Stimulated activated CD4-positive, alpha-beta T cell treated with anti-CD3 and anti-CD28 coated beads, Interleukin-1b, Interleukin-23, amount 100 ng/mL, for 4 hours (primary cell): Measurements from ENCODE around the gene DNM2.
"Not testable (repeated sequence)": the region's sequence is repeated elsewhere in the genome, so short reads cannot be mapped to it uniquely, and the experiment has no call there.

Experiments used
- DNase-seq, 2 donors: peaks; one replicate each; pipeline ENCODE4 v3.0.0-alpha.2; 2020; ENCODE audit warnings: low read depth in 2 of 2

Gene DNM2

DNA sequence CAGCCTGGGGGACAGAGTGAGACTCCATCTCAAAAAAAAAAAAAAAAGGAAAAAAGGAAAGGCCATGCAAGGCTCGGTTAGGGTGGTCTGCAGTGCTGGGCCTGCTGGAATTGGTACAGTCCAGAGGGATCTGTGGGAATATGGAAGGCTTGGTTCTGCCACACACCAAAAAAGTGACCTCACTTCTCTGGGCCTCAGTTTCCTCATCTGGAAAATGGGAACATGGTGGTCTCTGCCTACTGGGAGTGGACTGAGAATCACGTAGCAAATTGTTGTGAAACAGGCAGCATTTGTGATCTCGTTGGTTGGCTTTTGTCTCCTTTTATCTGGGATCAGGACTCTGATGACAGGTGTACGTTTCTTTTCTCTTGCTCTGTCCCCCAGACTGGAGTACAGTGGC, 7.5 kb downstream of the DNM2 start:
- DNase-seq = no peak

DNA sequence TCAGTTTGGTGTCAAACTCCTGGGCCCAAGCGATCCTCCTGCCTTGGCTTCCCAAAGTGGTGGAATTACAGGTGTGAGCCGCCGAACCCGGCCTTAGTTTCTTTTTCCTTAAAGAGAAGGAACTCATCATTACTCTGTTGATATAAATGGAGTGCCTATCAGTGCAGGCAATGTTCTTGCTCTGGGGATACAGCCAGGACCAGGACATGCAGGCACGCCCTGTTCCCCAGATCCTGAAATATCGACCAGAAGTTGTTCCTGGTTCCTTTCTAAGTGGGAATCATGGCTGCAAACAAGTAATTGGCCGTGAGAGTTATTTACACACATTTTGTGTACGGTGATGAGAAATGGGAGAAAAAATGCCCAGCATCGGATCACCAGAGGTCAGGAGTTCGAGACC, 8.4 kb downstream of the DNM2 start:
- DNase-seq = no peak

DNA sequence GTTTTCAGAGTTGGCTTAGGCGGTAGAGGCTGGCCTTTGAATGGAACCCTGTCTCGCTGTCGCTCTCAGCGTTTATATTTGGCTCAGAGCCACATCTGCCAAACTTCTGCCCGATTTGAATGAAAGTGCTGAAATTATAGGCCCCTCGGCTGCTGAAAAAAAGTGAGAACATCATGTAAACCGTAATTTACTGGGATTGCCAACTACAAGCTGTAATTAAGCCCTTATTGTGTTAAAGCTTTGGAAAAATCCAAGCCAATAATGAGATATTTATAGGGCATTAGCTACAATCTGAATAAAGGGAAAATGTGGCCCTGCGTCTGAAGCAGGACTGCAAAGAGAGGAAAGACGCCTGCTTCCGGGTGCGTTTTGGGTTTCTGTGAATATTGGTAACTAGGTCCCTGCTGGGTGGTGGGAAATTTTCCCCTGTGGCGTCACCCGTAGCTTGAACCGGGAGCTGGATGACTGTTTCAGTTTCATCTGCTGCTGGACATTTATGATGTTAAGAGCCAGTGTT, 9.9 kb downstream of the DNM2 start:
- no peak for DNase-seq

DNA sequence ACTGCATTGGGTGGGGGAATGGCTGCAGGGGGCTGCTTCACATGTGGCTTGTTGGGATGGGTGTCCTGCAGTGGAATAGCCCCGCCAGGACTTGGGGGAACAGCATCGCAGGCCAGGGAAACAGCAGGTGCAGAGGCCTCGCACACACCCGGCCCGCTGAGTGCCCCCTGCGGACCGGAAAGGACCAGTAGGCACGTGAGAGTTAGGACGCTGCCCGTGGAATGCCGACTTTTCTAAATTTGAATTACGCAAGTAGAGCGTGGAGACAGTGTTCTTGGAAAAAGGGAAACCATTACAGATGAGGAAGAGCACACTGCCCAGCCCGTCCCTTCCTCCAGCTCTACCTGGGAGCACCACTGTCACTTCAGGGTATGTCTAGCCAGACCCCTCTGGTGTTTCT, 11.5 kb downstream of the DNM2 start:
- no peak for DNase-seq

DNA sequence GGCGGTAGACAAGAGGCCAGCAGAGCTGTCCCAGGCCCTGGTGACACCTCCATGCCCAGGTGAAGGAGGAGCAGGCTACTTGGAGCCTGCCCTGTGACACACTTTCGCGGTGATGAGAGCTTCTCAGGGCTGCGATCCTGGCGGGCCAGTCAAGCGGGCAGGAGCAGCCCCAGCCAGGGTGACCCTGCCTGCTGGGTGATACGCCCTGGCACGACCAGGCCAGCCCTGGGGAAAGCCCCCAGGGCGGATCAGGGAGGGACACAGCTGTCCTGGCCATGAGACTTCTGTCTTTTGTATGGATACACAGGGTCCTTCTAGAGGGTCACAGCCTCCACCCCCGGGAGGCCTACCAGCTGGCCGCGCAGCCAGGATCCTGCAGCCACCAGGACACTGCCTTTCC, 13.1 kb downstream of the DNM2 start:
- no peak for DNase-seq

DNA sequence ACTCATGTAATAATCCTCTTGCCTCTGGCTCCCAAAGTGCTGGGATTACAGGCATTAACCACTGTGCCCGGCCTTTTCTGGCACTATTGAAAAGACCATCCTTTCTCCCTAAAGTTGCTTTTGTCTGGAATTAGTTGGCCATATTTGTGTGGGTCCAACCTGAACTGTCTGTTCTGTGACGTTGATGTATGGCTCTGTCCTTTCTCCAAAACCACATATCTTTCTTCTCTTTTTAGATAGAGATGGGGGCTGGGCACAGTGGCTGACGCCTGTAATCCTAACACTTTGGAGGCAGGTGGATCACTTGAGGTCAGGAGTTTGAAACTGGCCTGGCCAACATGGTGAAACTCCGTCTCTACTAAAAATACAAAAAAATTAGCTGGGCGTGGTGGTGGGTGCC, 17.9 kb downstream of the DNM2 start:
- DNase-seq = no peak

DNA sequence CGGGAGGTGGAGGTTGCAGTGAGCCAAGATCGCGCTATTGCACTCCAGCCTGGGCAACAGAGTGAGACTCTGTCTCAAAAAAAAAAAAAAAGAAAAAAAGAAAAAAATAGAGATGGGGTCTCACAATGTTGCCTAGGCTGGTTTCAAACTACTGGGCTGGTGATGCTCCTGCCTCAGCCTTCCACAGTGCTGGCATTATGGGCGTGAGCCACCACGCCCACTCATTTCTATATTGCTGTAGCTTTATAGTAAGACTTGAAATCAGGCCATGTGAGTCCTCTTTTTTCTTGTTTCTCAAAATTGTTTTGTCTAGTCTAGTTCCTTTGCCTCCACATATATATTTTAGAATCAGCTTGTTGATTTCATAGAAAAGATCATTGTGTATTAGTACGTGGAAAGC, 18.3 kb downstream of the DNM2 start:
- DNase-seq = no peak

DNA sequence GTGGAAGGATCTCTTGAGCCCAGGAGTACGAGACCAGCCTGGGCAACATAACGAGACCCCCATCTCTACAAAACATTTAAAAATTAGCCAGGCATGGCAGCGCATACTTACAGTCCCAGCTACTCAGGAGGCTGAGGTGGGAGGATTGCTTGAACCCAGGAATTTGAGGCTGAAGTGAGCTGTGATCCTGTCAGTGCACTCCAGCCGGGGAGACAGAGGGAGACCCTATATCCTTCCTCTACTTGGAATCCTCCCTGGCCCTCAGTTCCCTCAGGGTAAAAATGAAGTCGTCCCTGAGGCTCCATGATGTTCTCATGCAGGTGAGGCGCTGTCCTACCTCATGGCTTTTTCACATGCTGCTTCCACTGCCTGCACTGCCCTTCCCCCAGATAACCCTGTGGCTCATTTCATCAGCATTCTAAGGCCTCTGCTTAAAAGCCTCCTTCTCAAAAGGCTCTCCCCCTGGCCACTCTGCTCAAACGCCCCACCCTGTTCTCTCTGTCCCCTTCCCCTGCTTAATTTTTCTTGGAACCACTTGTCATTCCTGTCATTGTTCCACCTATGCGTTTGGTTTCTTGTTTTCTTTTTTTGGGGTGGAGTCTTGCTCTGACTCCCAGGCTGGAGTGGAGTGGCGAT, 19.2 kb downstream of the DNM2 start:
- DNase-seq = no peak

DNA sequence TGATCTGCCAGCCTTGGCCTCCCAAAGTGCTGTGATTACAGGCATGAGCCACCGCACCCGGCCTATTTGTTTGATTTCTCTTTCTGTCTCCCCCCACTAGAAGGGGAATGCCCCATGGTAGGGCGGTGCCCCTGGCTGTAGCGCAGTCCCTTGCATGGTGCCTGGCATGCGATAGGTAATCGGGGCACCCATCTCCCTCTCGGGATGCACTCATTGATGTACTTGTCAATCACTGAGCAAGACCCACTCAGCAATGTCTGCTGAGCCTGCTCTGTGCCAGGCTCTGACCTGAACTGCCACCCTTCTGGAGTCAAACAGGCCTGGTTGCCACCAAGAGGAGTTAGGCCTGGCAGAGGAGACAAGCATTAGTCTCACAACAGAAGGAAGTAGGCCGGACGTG, 19.8 kb downstream of the DNM2 start:
- DNase-seq = no peak

DNA sequence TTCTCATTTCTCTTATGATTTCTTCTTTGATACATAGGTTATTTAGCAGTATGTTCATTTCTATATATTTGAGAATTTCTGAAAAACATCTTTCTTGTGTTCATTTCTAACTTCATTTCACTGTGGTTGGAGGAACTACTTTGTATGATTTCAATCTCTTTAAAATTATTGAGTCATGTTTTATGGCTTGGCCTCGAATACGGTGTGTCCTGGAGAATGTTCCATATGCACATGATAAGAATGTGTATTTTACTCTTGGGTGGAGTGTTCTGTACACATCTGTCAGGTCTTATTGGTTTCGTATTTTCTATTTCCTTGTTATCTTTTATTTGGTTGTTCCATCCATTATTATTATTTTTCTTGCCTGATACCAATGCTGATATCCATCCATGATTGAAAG, 22.9 kb downstream of the DNM2 start:
- no peak for DNase-seq

DNA sequence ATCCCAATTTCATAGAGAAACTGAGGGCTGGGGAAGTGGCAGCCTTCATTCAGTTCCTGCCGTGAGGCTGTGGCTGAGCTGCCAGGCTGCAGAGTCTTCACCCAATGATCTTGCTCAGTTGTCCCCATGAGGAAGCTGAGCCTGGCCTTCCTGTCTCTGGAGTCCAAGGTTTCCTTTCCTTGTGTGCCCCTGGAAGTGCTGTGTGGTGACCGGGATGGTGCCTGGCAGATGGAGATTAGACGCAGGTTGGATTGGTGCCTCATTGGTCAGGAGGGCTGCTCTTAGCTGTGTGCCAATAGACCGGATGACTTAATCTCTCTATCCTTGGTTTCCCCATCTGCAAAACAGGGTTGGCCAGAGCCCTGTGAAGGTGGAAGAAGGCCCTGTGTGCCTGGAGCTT, 24.6 kb downstream of the DNM2 start:
- DNase-seq = no peak

DNA sequence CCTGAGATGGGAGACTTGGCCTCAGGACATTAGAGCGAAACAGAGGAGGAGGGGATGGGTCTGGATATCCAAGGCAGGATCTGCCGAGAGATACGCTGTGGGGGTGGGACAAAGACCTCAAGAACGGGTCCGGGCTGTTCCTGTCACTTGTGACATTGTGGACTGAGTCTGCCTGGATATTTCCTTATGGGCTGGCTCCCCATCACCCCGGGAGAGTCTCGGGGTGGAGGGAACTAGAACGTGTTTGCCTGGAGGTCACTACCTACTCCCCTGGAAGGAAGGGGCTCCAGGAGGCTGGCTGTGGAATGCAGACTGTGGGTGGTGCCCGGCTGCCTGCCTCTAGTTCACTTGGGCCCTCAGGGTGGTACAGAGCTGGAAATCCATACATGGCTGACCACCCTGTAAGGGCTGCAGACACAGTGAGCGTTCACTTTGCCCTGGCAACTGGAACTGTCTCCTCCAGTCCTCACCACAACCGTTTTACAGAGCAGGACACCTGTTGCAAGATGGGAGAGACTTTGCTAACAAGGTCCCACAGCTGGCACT, 26.4 kb downstream of the DNM2 start:
- DNase-seq = no peak

DNA sequence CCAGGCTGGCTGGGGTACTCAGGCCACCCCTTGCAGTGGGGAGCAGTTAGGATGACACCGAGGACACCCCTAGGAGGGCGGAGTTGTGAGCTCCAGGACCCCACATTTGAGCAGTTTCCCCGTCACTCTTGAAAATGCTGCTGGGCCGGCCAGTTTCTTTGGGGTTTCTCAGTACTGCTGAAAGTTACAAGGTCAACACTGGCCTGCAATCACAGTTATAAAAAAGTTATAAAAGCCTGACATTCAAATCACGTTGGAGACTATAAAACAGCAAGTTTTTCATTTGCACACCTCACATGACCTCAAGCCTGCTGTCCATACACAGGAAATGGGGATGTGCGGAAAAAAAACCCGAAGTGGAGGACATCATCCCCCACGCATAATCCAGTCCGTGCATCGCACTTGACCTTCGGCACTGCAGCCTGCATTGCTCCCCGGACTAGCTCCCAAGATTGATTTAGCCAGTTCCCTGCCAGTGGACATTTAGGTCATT, 27.0 kb downstream of the DNM2 start:
- no peak for DNase-seq

DNA sequence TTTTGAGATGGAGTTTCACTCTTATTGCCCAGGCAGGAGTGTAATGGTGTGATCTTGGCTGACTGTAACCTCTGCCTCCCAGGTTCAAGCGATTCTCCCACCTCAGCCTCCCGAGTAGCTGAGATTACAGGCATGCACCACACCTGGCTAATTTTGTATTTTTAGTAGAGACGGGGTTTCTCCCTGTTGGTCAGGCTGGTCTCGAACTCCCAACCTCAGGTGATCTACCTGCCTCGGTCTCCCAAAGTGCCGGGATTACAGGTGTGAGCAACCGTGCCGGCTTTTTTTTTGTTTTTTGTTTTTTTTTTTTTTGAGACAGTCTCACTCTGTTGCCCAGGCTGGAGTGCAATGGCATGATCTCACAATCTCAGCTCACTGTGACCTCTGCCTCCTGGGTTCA, 28.6 kb downstream of the DNM2 start:
- not testable (repeated sequence) for DNase-seq

DNA sequence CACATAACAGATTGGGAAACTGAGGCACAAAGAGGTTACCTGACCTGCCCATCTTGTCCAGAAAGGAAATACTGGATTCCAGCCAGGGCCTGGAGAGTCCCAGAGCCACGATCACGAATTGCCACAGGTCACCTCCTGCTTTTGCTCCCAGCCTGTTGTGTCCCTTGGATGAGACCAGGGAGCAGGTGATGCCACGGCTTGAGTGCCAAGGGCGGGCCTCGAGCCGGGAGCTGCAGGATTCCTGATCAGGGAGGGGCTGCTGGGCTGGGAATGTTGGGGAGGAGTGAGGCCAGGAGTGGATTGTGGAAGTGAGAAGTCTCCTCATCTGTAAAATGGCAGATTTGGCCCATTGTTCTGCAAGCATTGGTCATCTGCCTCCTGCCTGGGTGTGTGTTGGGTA, 29.4 kb downstream of the DNM2 start:
- no peak for DNase-seq

DNA sequence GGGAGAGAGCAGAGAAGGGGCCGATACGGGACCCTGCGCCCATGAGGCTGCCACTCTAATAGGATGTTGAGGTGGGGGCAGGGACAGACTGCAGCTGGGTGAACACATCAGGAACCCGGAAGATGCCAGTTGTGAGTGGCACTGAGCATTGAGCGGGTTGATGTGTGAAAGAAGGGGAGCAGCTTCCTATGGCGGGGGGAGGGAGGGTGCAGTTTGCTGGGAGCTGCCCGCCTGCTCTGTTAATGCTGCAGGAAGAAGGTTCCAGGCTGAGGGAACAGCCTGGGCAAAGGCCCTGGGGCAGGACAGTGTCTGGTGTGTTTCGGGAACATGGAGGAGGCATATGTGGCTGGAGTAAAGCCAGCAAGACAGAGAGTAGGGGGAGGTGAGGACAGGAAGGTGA, 29.8 kb downstream of the DNM2 start:
- no peak for DNase-seq

DNA sequence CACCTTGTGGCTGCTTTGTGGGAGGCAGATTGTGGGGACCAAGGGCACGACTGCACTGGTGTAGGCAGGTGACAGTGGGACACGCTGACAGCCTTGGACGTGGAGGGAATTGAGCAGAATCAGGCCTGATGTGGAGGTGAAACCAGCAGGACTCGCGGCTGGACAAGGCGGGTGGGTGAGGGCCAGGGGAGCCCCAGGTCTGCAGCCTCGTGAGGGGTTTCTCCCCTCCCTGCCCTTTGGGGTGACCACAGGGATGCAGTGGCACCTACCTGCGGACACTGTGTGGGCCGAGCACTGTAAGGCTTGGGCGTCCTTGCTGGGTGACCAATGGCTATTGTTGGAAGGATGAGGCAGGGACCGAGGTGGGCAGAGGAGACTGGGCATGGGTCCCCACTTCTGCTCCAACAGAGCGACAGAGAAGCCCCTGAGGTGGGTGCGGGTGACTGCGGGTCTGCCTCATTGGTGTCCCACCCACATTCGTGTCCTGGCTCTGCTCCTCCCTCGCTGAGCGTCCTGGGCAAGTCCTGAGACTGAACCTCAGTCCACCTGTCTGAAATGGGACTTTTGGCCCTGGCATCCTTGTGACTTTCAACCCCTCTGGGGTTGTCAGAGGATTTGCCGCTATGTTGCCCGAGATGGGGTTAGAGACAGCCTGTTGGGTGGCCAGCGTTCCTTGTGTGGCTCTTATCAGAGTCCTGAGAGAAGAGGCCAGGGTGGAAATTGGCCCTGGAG, 30.5 kb downstream of the DNM2 start:
- no peak for DNase-seq

DNA sequence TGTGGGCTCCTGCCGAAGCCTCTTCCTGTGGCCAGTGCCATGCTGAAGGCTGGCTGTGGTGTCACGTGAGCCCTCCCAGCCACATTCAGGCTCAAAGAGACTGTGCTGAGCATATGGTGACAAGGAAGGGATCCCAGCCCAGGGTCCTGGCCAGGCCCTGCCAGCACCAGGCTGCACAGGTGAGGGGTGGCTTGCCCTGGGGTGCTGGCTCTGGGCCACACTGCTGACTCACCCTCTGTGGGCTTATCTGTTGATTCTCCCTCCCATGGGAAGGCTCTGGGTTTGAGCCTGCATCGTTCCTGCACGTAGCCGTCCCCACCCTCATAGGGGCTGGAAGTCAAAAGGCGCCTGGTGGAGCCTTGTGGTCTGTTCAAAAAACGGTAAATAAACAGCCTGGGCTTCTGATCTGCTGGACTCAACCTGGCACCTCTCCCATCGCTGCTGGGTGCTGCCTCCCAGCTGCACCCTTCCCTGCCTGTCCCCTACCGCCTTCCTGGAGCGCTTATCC, 31.1 kb downstream of the DNM2 start:
- DNase-seq = no peak

DNA sequence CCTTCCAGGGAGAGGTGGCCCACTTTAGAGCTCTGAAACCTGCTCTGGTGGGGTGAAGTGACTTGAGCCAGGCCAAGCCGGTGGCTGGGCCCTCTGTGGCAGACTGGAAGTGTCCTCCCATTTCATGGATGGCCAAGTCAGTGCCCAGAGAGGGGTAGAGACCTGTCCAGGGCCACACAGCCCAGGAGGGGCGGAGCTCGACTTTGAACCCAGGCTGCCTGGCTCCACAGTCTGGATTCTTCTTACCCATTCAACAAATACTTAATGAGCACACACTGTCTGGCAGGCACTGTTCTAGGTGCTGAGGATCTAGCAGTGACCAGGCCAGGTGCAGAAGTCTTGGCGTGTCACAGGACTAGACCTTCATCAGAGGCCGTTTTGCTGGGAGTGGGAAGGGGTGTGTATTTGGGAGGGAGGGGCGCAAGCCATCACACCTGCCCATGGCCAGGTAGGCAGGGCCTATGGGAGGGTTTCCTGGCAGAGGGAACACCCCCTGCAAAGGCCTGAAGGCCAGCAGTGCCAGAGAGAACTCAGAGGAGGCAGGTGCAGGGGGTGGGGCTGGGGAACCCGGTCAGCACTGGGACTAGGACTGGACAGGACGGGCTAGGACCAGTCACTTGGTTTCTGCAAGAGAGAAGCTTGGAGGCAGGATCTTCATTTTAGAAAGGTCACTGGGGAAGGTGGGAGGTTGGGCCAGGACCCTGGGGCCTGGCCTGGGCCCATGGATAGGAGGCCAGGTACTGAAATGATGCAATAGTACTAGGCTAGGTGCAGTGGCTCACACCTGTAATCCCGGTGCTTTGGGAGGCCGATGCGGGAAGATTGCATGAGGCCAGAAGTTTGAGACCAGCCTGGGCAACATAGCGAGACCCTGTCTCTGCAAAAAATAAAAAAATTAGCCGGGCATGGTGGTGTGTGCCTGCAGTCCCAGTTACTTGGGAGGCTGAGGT, 31.8 kb downstream of the DNM2 start:
- no peak for DNase-seq

DNA sequence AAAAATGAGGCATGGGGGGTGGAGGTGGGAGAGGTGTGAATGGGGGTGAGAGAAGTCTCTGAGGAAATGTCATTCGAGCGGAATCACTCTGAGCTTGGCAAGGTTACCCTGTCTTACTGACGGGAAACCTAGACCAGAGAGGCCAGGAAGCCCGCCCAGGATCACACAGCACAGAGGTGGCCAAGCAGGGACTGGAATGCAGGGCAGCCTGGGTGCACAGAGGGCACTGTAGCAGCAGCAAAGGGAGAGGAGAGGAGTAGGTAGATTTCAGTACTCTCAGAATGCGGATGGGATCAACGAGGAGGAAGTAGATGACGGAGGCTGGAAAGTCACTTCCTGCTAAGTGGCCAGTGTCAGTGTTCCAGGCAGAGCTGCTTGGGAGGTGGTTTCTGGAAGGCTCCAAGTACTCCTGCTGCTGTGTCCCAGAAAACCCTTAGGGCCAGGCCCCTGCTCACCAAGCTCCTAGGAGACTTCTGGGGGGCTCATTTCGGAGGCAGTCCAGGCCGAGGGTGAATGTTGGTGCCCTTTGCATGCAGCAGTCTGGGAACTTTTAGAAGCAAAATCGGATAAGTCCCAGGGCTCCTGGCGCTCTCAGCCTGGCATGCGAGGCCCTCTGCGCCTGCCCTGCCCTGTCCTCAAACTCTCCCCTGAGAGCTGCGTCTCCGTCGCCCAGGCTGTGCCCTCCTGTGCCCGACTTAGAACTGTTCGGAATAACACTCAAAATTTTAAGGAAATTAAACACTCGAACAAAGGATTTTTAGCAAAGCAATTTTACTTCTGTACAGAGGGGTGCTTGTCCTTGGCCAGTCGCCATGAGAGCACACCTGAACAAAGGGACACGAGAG, 33.5 kb downstream of the DNM2 start:
- no peak for DNase-seq
